Prostate gland (tissue), 2 donors: ENCODE results near the gene ST14.

Source experiments
- POLR2AphosphoS5 ChIP-seq: sonication (generic); formaldehyde crosslinking; IDR thresholded peaks from one replicate; pipeline ENCODE4 v1.6.1; 2017; ENCODE audit warnings: antibody characterized with exemption
- TF ChIP-seq, protein P1 (sequence below), 4 experiments: fragments of 200-600 bp in 2 of 4; fragments of 450-650 bp in 2 of 4; sonication (generic) in 2 of 4; IDR thresholded peaks; 1 replicate in 3 of 4; 2 replicates in 1 of 4; pipeline ENCODE4 v1.5.1; 2016 to 2019; ENCODE audit warnings: antibody characterized with exemption in 4 of 4, mild to moderate bottlenecking in 2 of 4, moderate library complexity in 2 of 4

DNA sequence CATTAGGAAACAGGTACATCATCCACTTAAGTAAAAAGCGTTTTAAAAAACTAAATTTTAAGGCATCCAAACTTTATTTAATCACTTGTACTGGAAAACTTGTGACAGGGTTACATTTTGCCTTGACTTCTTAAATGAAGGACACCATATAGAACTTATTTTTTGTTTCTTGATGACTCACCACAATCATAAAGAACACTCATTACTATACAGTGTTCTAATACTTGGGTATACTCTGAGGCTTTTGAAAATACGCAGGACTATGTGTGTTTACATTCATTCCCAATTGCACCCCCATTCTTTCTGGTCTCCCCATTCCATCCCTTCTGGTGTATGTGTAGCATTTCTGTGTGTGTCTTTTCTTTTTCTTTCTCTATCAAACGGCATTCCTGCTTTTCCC lies 85.3 kb downstream of the ST14 start:
- TF ChIP-seq, protein P1, sequence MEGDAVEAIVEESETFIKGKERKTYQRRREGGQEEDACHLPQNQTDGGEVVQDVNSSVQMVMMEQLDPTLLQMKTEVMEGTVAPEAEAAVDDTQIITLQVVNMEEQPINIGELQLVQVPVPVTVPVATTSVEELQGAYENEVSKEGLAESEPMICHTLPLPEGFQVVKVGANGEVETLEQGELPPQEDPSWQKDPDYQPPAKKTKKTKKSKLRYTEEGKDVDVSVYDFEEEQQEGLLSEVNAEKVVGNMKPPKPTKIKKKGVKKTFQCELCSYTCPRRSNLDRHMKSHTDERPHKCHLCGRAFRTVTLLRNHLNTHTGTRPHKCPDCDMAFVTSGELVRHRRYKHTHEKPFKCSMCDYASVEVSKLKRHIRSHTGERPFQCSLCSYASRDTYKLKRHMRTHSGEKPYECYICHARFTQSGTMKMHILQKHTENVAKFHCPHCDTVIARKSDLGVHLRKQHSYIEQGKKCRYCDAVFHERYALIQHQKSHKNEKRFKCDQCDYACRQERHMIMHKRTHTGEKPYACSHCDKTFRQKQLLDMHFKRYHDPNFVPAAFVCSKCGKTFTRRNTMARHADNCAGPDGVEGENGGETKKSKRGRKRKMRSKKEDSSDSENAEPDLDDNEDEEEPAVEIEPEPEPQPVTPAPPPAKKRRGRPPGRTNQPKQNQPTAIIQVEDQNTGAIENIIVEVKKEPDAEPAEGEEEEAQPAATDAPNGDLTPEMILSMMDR (IDR thresholded peaks at IDR 0.05), result no peak
- TF ChIP-seq POLR2AphosphoS5, result no peak
